Measurements from ENCODE around the gene KIF25.

The KIF25 gene

DNA sequence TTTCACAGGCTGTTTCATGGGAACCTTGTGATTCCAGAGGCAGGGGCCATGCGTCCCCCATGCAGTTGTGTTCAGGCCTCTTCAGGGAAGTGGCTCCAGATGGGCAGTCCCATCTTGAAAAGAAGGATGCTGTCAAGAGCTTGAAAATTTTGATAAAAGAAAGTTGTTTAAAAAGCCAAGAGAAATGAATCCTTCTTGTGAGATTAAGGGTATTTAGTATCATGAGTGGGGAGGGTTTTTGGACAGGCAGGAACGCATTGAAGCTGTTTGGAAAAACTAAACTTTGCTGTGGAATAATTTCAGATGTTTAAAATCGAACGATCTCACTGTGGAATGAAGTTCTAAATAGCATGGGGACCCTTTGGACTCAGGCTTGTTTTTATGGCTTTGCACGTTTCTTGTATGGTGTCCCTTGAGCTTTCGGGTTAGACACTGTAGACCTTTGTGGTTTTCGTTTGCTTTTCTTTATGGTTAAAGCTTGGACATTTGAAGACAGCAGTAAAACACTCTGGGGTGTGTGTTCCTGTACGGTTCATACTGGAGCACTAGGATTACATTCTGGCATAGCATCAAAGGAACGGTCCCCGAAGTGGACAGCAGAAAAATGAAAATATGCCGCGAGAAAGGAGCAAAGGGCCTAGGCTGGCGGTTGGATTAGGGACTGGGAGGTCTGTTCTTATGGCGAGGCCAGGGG, 18.2 kb downstream of the KIF25 start:
- no peak overlapping the region for H3K9ac ChIP-seq (ENCODE audit: low read depth in 1 of 2, low read length in 2 of 2)
- H3K9me3 ChIP-seq (ENCODE audit: control insufficient read depth in 2 of 2, low read length in 2 of 2): no peaks in the 10 kb centered on the region
- no peaks in the 10 kb centered on the region for H3K36me3 ChIP-seq (ENCODE audit: control insufficient read depth in 2 of 2, insufficient read depth in 2 of 2, low read length in 2 of 2)
- H3K4me3 ChIP-seq (ENCODE audit: low read length in 2 of 2): no peak overlapping the region
- H3K27ac ChIP-seq (ENCODE audit: low read depth in 2 of 2, low read length in 2 of 2): no peak overlapping the region
- no peaks in the 10 kb centered on the region for H3K27me3 ChIP-seq (ENCODE audit: control insufficient read depth in 2 of 2, insufficient read depth in 2 of 2, low read length in 2 of 2)
- peaks cover 5 to 11% of the 10 kb centered on the region in 2 donors for H3K4me1 ChIP-seq (ENCODE audit: control insufficient read depth in 2 of 2, insufficient read depth in 2 of 2, low read length in 2 of 2)

DNA sequence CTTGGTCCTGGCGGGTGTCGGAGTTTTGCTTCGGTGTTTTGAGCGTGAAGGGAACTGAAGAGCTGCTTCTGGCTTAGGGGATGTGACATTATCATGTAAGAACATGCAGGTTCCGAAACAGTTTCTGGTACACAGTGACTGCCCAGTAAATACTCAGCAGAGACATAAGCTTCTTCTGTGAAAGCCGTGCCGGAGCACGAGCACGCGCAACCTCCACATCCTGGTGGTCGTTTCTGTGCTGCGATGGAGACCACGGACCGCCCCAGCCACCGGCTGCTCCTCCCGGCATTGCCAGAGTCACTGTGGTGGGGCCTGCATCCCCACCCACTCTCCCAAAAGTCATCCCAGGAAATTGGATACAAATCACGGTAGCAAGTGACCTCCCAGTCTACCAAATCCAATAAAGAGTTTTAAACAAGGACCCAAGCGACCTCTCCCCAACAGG, 18.7 kb downstream of the KIF25 start:
- Histone ChIP-seq H3K27ac (ENCODE audit: low read depth in 2 of 2, low read length in 2 of 2) (no peak overlapping the region), H3K4me3 (ENCODE audit: low read length in 2 of 2) (no peak overlapping the region), H3K36me3 (ENCODE audit: control insufficient read depth in 2 of 2, insufficient read depth in 2 of 2, low read length in 2 of 2) (no peaks in the 10 kb centered on the region), H3K9ac (ENCODE audit: low read depth in 1 of 2, low read length in 2 of 2) (no peak overlapping the region), H3K4me1 (ENCODE audit: control insufficient read depth in 2 of 2, insufficient read depth in 2 of 2, low read length in 2 of 2) (peaks cover 5 to 11% of the 10 kb centered on the region in 2 donors), H3K9me3 (ENCODE audit: control insufficient read depth in 2 of 2, low read length in 2 of 2) (no peaks in the 10 kb centered on the region), H3K27me3 (ENCODE audit: control insufficient read depth in 2 of 2, insufficient read depth in 2 of 2, low read length in 2 of 2) (no peaks in the 10 kb centered on the region)

DNA sequence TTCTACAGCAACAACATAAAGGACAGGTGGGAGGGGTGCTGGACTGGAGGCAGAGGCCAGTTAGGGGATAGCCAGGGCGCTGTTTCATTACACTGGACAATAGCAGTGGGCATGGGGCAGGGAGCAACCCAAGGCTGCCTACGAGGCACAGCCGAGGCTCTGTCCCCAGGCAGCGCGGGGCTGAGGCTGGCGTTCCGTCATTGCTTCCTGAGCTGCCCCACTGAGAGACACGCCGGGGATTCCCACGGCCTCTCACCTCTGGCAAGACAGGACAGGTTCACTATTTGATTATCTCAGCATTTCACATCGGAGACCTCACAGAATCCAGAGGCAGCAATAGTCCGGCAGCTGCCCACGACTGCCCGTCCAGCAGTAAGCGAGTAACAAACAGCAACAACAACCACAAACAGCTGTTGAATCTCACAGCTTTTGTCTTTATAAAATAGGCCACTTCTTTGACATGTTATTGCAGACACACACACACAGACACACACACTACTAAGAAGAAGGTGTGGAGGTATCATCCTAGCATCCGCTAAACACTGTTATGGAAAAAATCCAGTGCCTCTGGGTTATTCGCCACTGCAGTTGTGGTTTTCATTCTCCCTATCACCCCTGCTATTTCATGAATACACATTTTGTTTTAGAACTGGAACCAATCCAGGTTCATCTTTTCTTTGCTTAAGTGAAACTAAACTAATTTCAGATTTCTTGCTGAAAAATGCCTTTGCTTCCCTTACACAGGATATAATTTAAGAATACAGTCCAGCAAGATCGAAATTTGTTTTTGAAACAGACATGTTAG, 19.5 kb downstream of the KIF25 start:
- H3K27me3 ChIP-seq (ENCODE audit: control insufficient read depth in 2 of 2, insufficient read depth in 2 of 2, low read length in 2 of 2): no peaks in the 10 kb centered on the region
- no peak overlapping the region for H3K4me3 ChIP-seq (ENCODE audit: low read length in 2 of 2)
- no peaks in the 10 kb centered on the region for H3K36me3 ChIP-seq (ENCODE audit: control insufficient read depth in 2 of 2, insufficient read depth in 2 of 2, low read length in 2 of 2)
- H3K9me3 ChIP-seq (ENCODE audit: control insufficient read depth in 2 of 2, low read length in 2 of 2): no peaks in the 10 kb centered on the region
- H3K27ac ChIP-seq (ENCODE audit: low read depth in 2 of 2, low read length in 2 of 2): no peak overlapping the region
- H3K4me1 ChIP-seq (ENCODE audit: control insufficient read depth in 2 of 2, insufficient read depth in 2 of 2, low read length in 2 of 2): peaks cover 5 to 11% of the 10 kb centered on the region in 2 donors
- no peak overlapping the region for H3K9ac ChIP-seq (ENCODE audit: low read depth in 1 of 2, low read length in 2 of 2)

DNA sequence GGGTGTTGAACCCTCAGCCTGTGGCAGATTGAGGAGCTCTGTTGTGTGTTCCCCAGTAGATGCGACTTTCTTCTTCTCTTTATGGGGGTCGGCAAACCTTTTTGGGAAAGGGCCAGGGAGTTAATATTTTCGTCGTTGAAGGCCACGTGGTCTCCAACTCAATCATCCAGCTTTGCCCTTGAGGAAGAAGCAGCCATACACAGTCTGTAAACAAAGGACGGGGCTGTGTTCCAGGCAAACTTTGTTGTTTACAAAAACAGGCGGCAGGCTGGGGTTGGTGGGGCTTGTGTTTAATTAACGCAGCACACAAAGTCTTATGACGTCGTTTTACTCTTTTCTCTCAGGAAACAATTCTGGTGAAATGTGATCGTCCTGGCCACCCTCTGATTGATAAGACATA, 20.2 kb downstream of the KIF25 start:
- Histone ChIP-seq H3K9me3 (ENCODE audit: control insufficient read depth in 2 of 2, low read length in 2 of 2) (no peaks in the 10 kb centered on the region), H3K4me3 (ENCODE audit: low read length in 2 of 2) (no peak overlapping the region), H3K4me1 (ENCODE audit: control insufficient read depth in 2 of 2, insufficient read depth in 2 of 2, low read length in 2 of 2) (peaks cover 5 to 11% of the 10 kb centered on the region in 2 donors), H3K9ac (ENCODE audit: low read depth in 1 of 2, low read length in 2 of 2) (no peak overlapping the region), H3K36me3 (ENCODE audit: control insufficient read depth in 2 of 2, insufficient read depth in 2 of 2, low read length in 2 of 2) (no peaks in the 10 kb centered on the region), H3K27me3 (ENCODE audit: control insufficient read depth in 2 of 2, insufficient read depth in 2 of 2, low read length in 2 of 2) (no peaks in the 10 kb centered on the region), H3K27ac (ENCODE audit: low read depth in 2 of 2, low read length in 2 of 2) (no peak overlapping the region)

DNA sequence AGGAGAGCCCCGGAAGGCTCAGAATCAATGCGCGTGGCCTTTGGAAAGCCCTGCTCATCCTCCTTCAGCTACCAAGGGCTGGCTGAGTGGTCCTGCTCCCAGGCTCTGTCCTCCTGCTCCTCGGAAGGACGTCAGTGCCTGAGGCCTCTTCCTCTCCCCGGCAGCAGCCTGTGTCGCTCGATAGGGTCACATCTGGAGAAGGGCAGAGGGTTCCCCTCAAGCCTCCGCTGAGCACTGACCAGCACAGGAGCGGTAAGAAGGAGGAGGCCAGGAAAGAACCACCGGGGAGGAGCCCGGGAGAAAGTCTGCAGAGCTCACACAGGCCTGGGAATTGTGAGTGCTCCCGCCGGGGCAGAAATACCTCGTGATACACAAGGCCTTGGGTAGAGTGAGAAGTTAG, 21.2 kb downstream of the KIF25 start:
- Histone ChIP-seq H3K9ac (ENCODE audit: low read depth in 1 of 2, low read length in 2 of 2) (no peak overlapping the region), H3K36me3 (ENCODE audit: control insufficient read depth in 2 of 2, insufficient read depth in 2 of 2, low read length in 2 of 2) (no peaks in the 10 kb centered on the region), H3K4me3 (ENCODE audit: low read length in 2 of 2) (no peak overlapping the region), H3K4me1 (ENCODE audit: control insufficient read depth in 2 of 2, insufficient read depth in 2 of 2, low read length in 2 of 2) (peaks cover 5 to 13% of the 10 kb centered on the region in 2 donors), H3K27me3 (ENCODE audit: control insufficient read depth in 2 of 2, insufficient read depth in 2 of 2, low read length in 2 of 2) (no peaks in the 10 kb centered on the region), H3K9me3 (ENCODE audit: control insufficient read depth in 2 of 2, low read length in 2 of 2) (no peaks in the 10 kb centered on the region), H3K27ac (ENCODE audit: low read depth in 2 of 2, low read length in 2 of 2) (no peak overlapping the region)

DNA sequence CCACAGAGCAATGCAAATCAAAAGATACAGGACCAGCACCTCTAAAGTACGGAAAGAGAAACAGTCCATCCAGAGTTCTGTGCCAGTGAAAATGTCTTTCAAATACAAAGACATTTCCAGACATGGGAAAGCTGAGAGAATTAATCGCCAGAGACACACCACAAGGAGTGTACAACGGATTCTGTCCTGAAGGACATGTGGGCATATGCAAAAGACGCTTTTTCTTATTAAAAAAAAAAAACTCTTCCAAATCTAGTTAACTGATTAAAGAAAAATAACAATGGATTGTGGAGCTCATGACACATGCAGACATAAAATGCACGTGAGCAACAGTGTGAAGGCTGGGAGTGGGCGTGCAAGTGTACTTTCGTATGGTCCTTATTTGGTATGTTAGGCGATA, 22.8 kb downstream of the KIF25 start:
- H3K9me3 ChIP-seq (ENCODE audit: control insufficient read depth in 2 of 2, low read length in 2 of 2): no peaks in the 10 kb centered on the region
- H3K4me1 ChIP-seq (ENCODE audit: control insufficient read depth in 2 of 2, insufficient read depth in 2 of 2, low read length in 2 of 2): peaks cover 5 to 21% of the 10 kb centered on the region in 2 donors
- no peaks in the 10 kb centered on the region for H3K27me3 ChIP-seq (ENCODE audit: control insufficient read depth in 2 of 2, insufficient read depth in 2 of 2, low read length in 2 of 2)
- H3K9ac ChIP-seq (ENCODE audit: low read depth in 1 of 2, low read length in 2 of 2): no peak overlapping the region
- no peak overlapping the region for H3K4me3 ChIP-seq (ENCODE audit: low read length in 2 of 2)
- H3K27ac ChIP-seq (ENCODE audit: low read depth in 2 of 2, low read length in 2 of 2): no peak overlapping the region
- H3K36me3 ChIP-seq (ENCODE audit: control insufficient read depth in 2 of 2, insufficient read depth in 2 of 2, low read length in 2 of 2): no peaks in the 10 kb centered on the region

DNA sequence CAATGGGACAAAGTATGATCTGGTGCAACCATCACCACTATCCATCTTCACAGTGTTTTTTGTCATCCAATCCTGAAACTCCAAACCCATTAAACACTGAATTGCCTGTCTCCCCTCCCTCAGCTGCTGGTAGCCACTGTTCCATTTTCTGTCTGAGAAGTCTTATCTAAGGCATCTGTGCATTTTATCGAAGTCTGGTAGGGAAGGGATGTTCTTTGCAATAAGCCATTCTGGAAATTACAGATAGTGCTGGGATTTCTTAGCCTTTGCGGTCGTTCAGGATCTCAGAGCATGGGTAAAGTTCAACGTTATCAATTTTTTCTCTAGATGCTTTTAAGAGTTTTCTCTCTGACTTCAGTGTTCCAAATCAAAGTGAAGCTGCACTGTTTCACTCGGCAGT, 24.1 kb downstream of the KIF25 start:
- H3K27me3 ChIP-seq (ENCODE audit: control insufficient read depth in 2 of 2, insufficient read depth in 2 of 2, low read length in 2 of 2): no peaks in the 10 kb centered on the region
- no peak overlapping the region for H3K4me3 ChIP-seq (ENCODE audit: low read length in 2 of 2)
- no peaks in the 10 kb centered on the region for H3K9me3 ChIP-seq (ENCODE audit: control insufficient read depth in 2 of 2, low read length in 2 of 2)
- no peak overlapping the region for H3K9ac ChIP-seq (ENCODE audit: low read depth in 1 of 2, low read length in 2 of 2)
- H3K36me3 ChIP-seq (ENCODE audit: control insufficient read depth in 2 of 2, insufficient read depth in 2 of 2, low read length in 2 of 2): no peaks in the 10 kb centered on the region
- peaks cover 3 to 13% of the 10 kb centered on the region in 2 donors for H3K4me1 ChIP-seq (ENCODE audit: control insufficient read depth in 2 of 2, insufficient read depth in 2 of 2, low read length in 2 of 2)
- H3K27ac ChIP-seq (ENCODE audit: low read depth in 2 of 2, low read length in 2 of 2): no peak overlapping the region

DNA sequence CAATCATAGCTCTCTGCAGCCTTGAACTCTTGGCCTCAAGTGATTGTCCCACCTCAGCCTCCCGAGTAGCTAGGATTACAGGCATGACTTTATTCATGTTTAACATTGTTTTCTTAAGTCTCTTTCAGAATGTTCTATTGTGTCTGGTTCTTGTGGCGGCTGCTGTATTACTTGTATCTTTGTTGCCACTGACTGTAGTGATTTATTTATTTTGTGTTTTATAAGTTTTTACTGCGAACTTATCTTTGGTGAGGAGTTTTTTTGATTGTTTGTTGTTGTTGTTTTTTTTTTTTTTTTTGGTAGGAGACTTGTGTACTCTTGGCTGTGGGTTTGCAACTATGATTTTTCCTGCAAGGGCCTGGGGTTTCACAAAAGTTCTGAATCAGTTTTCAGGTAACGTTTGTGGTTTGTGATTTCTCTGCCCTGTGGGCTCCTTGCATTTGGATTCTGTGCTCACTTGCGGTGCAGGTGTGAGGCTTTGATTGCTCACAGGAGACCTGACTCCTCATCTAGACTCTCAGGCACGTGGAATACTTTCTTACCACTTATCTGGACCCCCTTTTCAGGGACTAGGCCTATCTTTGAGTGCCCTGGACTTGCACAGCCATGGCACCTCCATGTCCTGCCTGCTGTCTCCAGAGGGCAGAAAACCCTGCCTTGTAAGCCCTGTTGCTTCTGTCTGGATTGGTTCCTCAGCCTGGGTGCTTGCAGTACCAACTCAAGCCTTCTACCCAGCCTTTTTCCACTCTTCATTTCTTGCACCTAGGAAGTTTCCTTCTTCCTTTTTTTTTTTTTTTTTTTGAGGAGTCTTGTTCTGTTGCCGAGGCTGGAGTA, 25.2 kb downstream of the KIF25 start:
- Histone ChIP-seq H3K27me3 (ENCODE audit: control insufficient read depth in 2 of 2, insufficient read depth in 2 of 2, low read length in 2 of 2) (no peaks in the 10 kb centered on the region), H3K4me1 (ENCODE audit: control insufficient read depth in 2 of 2, insufficient read depth in 2 of 2, low read length in 2 of 2) (peaks cover 2 to 9% of the 10 kb centered on the region in 2 donors), H3K27ac (ENCODE audit: low read depth in 2 of 2, low read length in 2 of 2) (peak overlapping the region in 1 of 2 donors; percentile 19), H3K4me3 (ENCODE audit: low read length in 2 of 2) (no peak overlapping the region), H3K9ac (ENCODE audit: low read depth in 1 of 2, low read length in 2 of 2) (no peak overlapping the region), H3K9me3 (ENCODE audit: control insufficient read depth in 2 of 2, low read length in 2 of 2) (no peaks in the 10 kb centered on the region), H3K36me3 (ENCODE audit: control insufficient read depth in 2 of 2, insufficient read depth in 2 of 2, low read length in 2 of 2) (no peaks in the 10 kb centered on the region)

DNA sequence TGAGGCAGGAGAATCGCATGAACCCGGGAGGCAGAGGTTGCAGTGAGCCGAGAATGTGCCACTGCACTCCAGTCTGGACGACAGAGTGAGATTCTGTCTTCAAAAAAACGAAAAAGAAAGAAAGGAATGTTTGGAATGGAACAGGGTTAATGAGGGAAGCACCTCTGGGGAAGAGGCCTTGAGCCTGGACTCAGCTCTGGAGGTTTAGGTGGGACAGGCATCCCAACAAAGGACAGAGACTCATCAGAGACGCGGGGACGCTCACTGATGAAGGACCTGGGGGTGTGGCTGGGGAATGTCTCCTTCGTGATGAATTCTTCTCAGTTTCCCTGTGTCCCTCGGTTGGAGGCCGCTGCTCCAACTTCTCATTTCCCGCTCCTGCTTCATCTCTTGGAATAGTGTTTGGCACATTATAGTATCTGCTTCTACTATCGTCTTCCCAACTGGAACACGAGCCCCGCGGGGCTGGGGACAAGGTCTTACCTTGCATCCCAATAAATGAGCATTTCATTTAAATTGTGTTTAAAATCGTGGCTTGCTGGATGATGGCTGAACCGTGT, 27.6 kb downstream of the KIF25 start:
- H3K9me3 ChIP-seq (ENCODE audit: control insufficient read depth in 2 of 2, low read length in 2 of 2): no peaks in the 10 kb centered on the region
- no peaks in the 10 kb centered on the region for H3K36me3 ChIP-seq (ENCODE audit: control insufficient read depth in 2 of 2, insufficient read depth in 2 of 2, low read length in 2 of 2)
- H3K9ac ChIP-seq (ENCODE audit: low read depth in 1 of 2, low read length in 2 of 2): no peak overlapping the region
- peaks cover 0 to 9% of the 10 kb centered on the region in 2 donors for H3K4me1 ChIP-seq (ENCODE audit: control insufficient read depth in 2 of 2, insufficient read depth in 2 of 2, low read length in 2 of 2)
- peak overlapping the region in 1 of 2 donors; percentile 70 for H3K27ac ChIP-seq (ENCODE audit: low read depth in 2 of 2, low read length in 2 of 2)
- H3K4me3 ChIP-seq (ENCODE audit: low read length in 2 of 2): no peak overlapping the region
- H3K27me3 ChIP-seq (ENCODE audit: control insufficient read depth in 2 of 2, insufficient read depth in 2 of 2, low read length in 2 of 2): no peaks in the 10 kb centered on the region
